ENCODE data around the gene CHD6. TPM values are rescaled to one million over a fixed set of nuclear protein-coding genes. Genes with fewer than 3 reads are reported as not detected.
"Not testable (repeated sequence)": the region's sequence is repeated elsewhere in the genome, so short reads cannot be mapped to it uniquely, and the experiment has no call there.

CHD6 gene
- total RNA-seq, 1 donor from 2014 or later = 36.8 TPM

DNA sequence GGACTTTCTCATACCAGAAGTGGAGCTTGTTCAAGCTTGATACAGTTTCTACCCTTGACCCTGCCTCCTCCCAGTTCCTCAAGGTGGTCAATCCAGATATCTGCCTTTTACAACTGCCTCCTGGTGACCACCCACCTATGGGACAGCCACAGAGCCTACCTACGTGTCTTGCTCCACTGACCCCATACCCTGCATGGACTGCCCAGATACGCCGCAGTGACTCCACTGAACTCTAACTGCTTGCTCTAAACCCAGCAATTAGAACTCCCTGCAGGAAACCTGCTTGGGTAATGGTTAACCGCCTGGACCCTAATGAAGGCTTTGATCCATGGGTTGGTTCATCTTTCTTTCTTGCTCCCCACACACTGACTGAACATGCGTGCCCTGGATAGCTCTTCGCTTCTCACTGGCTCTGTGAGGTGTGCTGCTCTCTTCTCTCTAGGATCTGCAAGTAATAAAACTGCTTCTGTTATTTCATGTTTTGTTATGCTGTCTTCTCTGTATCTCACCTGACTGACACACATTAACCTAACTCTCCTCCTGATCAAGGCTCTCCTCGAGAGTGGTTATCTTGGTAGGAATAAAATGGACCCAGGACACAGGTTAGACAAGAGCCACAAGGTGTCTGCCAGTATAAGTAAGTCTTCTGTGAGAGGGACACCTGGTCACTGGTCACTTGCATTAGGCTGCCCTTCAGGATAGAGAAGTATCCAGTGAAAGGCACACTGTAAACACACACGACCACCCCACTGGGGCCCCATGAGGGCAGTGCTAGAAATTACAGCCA lies 79.2 kb downstream of the CHD6 start:
- intact Hi-C loops (cut with micrococcal nuclease) = no loop called here
- DNase-seq (ENCODE audit: low spot score) = no peak
- Mint-ChIP-seq H3K27ac (no peak overlapping the region), H3K36me3 (ENCODE audit: low read depth) (peaks cover 4% of the 10 kb centered on the region), H3K4me1 (ENCODE audit: low read depth) (no peaks in the 10 kb centered on the region), H3K4me3 (no peak overlapping the region), H3K27me3 (ENCODE audit: insufficient read depth) (no peaks in the 10 kb centered on the region), H3K9me3 (peaks cover 11% of the 10 kb centered on the region)

DNA sequence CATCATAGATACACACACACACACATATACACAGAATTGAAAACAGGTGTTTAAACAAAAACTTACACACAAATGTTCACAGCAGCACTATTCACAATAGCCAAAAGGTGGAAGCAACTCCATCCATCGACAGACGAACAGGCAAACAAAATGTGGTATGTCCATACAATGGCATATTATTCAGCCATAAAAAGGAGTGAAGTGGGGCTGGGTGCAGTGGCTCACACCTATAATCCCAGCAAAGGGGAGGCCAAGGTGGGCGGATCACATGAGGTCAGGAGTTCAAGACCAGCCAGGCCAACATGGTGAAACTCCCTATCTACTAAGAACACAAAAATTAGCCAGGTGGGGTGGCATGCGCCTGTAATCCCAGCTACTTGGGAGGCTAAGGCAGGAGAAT lies 80.3 kb downstream of the CHD6 start:
- H3K9me3 Mint-ChIP-seq = peaks cover 11% of the 10 kb centered on the region
- H3K36me3 Mint-ChIP-seq (ENCODE audit: low read depth) = peaks cover 8% of the 10 kb centered on the region
- intact Hi-C loops (cut with micrococcal nuclease) = no loop called here
- H3K4me3 Mint-ChIP-seq = no peak overlapping the region
- no peak overlapping the region for H3K27ac Mint-ChIP-seq
- no peaks in the 10 kb centered on the region for H3K4me1 Mint-ChIP-seq (ENCODE audit: low read depth)
- no peak for DNase-seq (ENCODE audit: low spot score)
- no peaks in the 10 kb centered on the region for H3K27me3 Mint-ChIP-seq (ENCODE audit: insufficient read depth)

GRCh38 chr20:41535551-41535950 lies 82.6 kb downstream of the CHD6 start:
- H3K27me3 Mint-ChIP-seq (ENCODE audit: insufficient read depth); H3K4me3 Mint-ChIP-seq; H3K27ac Mint-ChIP-seq; DNase-seq (ENCODE audit: low spot score); intact Hi-C loops (cut with micrococcal nuclease); H3K4me1 Mint-ChIP-seq (ENCODE audit: low read depth): not testable (repeated sequence)
- Mint-ChIP-seq H3K9me3 (peaks cover 11% of the 10 kb centered on the region), H3K36me3 (ENCODE audit: low read depth) (peaks cover 16% of the 10 kb centered on the region)

GRCh38 chr20:41534842-41535241 lies 83.3 kb downstream of the CHD6 start:
- no peaks in the 10 kb centered on the region for H3K27me3 Mint-ChIP-seq (ENCODE audit: insufficient read depth)
- no peak for DNase-seq (ENCODE audit: low spot score)
- H3K4me3 Mint-ChIP-seq = no peak overlapping the region
- peaks cover 11% of the 10 kb centered on the region for H3K9me3 Mint-ChIP-seq
- H3K27ac Mint-ChIP-seq = no peak overlapping the region
- intact Hi-C loops (cut with micrococcal nuclease) = no loop called here
- no peaks in the 10 kb centered on the region for H3K4me1 Mint-ChIP-seq (ENCODE audit: low read depth)
- H3K36me3 Mint-ChIP-seq (ENCODE audit: low read depth) = peaks cover 16% of the 10 kb centered on the region

- H3K27ac Mint-ChIP-seq = no peak overlapping the region
- no peak for DNase-seq (ENCODE audit: low spot score)
- intact Hi-C loops (cut with micrococcal nuclease) = no loop called here
- peaks cover 18% of the 10 kb centered on the region for H3K36me3 Mint-ChIP-seq (ENCODE audit: low read depth)
- no peaks in the 10 kb centered on the region for H3K4me1 Mint-ChIP-seq (ENCODE audit: low read depth)
- H3K4me3 Mint-ChIP-seq = no peak overlapping the region
- peaks cover 10% of the 10 kb centered on the region for H3K9me3 Mint-ChIP-seq
- no peaks in the 10 kb centered on the region for H3K27me3 Mint-ChIP-seq (ENCODE audit: insufficient read depth)
These were observed 84.0 kb downstream of the CHD6 start for GRCh38 chr20:41534170-41534569.

GRCh38 chr20:41533537-41534136 lies 84.5 kb downstream of the CHD6 start:
- Mint-ChIP-seq H3K27me3 (ENCODE audit: insufficient read depth) (no peaks in the 10 kb centered on the region), H3K9me3 (peaks cover 7% of the 10 kb centered on the region), H3K27ac (no peak overlapping the region), H3K4me3 (no peak overlapping the region), H3K36me3 (ENCODE audit: low read depth) (peaks cover 16% of the 10 kb centered on the region), H3K4me1 (ENCODE audit: low read depth) (no peaks in the 10 kb centered on the region)
- DNase-seq (ENCODE audit: low spot score) = no peak
- intact Hi-C loops (cut with micrococcal nuclease) = no loop called here

GRCh38 chr20:41532935-41533334 lies 85.2 kb downstream of the CHD6 start:
- DNase-seq (ENCODE audit: low spot score) = no peak
- intact Hi-C loops (cut with micrococcal nuclease) = no loop called here
- H3K27ac Mint-ChIP-seq = peak overlapping the region; percentile 40
- H3K4me1 Mint-ChIP-seq (ENCODE audit: low read depth) = no peaks in the 10 kb centered on the region
- H3K4me3 Mint-ChIP-seq = no peak overlapping the region
- H3K9me3 Mint-ChIP-seq = peaks cover 6% of the 10 kb centered on the region
- H3K36me3 Mint-ChIP-seq (ENCODE audit: low read depth) = peaks cover 16% of the 10 kb centered on the region
- H3K27me3 Mint-ChIP-seq (ENCODE audit: insufficient read depth) = no peaks in the 10 kb centered on the region

DNA sequence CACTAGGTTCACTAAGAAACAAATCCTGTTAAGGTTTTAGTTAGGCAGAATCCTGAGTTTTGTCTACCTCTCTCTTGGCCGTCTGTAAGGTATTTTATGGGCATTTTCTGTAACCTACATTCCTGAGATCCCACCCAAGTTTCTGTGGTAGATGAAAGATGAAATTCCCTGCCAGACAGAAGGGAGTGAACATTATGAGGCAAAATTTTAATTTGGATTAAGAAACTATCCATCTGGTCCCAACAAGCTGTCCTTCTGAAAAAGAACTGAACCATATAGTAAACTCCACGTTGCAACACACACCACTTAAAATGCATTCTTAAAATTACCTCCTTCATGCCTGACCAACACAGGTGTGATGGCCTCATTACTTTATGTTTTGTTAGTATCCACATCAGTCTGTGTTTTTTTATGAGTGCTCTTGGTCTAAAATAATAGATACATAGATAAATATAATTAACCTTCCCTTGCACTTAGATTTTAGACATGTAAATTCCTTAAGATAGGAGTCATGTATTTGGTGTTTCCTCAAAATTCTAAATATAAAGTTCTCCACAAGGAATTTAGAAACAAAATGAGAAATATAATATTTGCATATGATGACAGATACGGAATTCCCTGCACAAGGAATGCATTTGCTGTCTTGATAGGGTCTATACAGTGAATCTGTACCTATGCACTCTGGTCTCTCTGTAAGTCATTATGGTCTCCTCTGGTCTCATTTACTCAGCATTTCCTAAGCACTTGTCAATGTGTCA lies 86.5 kb downstream of the CHD6 start:
- H3K9me3 Mint-ChIP-seq = no peaks in the 10 kb centered on the region
- no peaks in the 10 kb centered on the region for H3K27me3 Mint-ChIP-seq (ENCODE audit: insufficient read depth)
- no peak overlapping the region for H3K4me3 Mint-ChIP-seq
- no peak for DNase-seq (ENCODE audit: low spot score)
- peaks cover under 1% of the 10 kb centered on the region for H3K4me1 Mint-ChIP-seq (ENCODE audit: low read depth)
- intact Hi-C loops (cut with micrococcal nuclease) = no loop called here
- no peak overlapping the region for H3K27ac Mint-ChIP-seq
- H3K36me3 Mint-ChIP-seq (ENCODE audit: low read depth) = peaks cover 17% of the 10 kb centered on the region

DNA sequence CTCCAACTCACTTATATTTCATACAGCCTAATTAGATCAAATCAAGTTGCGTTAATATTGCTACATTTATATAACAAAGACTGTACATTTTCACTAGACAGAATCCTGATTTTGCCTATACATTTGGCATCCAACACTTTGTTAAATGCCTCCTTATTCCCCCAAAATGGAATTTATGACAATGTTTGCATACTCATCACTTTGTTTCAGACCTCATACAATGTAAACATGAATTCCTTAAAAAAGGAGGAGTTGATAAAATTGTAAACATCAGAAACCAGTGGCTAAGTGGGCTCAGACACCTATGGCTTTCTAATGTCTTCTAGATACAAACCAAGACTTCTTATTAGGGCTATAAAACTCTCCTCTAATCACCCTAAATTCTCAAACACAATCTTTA lies 87.3 kb downstream of the CHD6 start:
- DNase-seq (ENCODE audit: low spot score) = no peak
- no peak overlapping the region for H3K27ac Mint-ChIP-seq
- H3K36me3 Mint-ChIP-seq (ENCODE audit: low read depth) = peaks cover 17% of the 10 kb centered on the region
- no peaks in the 10 kb centered on the region for H3K9me3 Mint-ChIP-seq
- peaks cover 9% of the 10 kb centered on the region for H3K4me1 Mint-ChIP-seq (ENCODE audit: low read depth)
- no peaks in the 10 kb centered on the region for H3K27me3 Mint-ChIP-seq (ENCODE audit: insufficient read depth)
- no peak overlapping the region for H3K4me3 Mint-ChIP-seq
- intact Hi-C loops (cut with micrococcal nuclease) = no loop called here

- Mint-ChIP-seq H3K9me3 (no peaks in the 10 kb centered on the region), H3K4me1 (ENCODE audit: low read depth) (peaks cover 25% of the 10 kb centered on the region), H3K27me3 (ENCODE audit: insufficient read depth) (no peaks in the 10 kb centered on the region), H3K4me3 (no peak overlapping the region), H3K27ac (no peak overlapping the region), H3K36me3 (ENCODE audit: low read depth) (peaks cover 27% of the 10 kb centered on the region)
- no peak for DNase-seq (ENCODE audit: low spot score)
- intact Hi-C loops (cut with micrococcal nuclease) = no loop called here
These were observed 91.8 kb downstream of the CHD6 start for GRCh38 chr20:41526327-41526726.

GRCh38 chr20:41524980-41525613 lies 93.1 kb downstream of the CHD6 start:
- Mint-ChIP-seq H3K9me3 (no peaks in the 10 kb centered on the region), H3K27ac (no peak overlapping the region), H3K36me3 (ENCODE audit: low read depth) (peaks cover 22% of the 10 kb centered on the region), H3K27me3 (ENCODE audit: insufficient read depth) (no peaks in the 10 kb centered on the region), H3K4me1 (ENCODE audit: low read depth) (peaks cover 25% of the 10 kb centered on the region), H3K4me3 (no peak overlapping the region)
- intact Hi-C loops (cut with micrococcal nuclease) = no loop called here
- no peak for DNase-seq (ENCODE audit: low spot score)

GRCh38 chr20:41523857-41524256 lies 94.3 kb downstream of the CHD6 start:
- Mint-ChIP-seq H3K9me3 (no peaks in the 10 kb centered on the region), H3K36me3 (ENCODE audit: low read depth) (peaks cover 21% of the 10 kb centered on the region), H3K27me3 (ENCODE audit: insufficient read depth) (no peaks in the 10 kb centered on the region), H3K4me1 (ENCODE audit: low read depth) (peaks cover 25% of the 10 kb centered on the region), H3K27ac (no peak overlapping the region), H3K4me3 (no peak overlapping the region)
- DNase-seq (ENCODE audit: low spot score) = no peak
- intact Hi-C loops (cut with micrococcal nuclease) = no loop called here

- H3K27ac Mint-ChIP-seq = no peak overlapping the region
- DNase-seq (ENCODE audit: low spot score) = no peak
- no peak overlapping the region for H3K4me3 Mint-ChIP-seq
- H3K27me3 Mint-ChIP-seq (ENCODE audit: insufficient read depth) = no peaks in the 10 kb centered on the region
- no peaks in the 10 kb centered on the region for H3K4me1 Mint-ChIP-seq (ENCODE audit: low read depth)
- peaks cover 32% of the 10 kb centered on the region for H3K36me3 Mint-ChIP-seq (ENCODE audit: low read depth)
- no peaks in the 10 kb centered on the region for H3K9me3 Mint-ChIP-seq
- intact Hi-C loops (cut with micrococcal nuclease) = no loop called here
These were observed 104.3 kb downstream of the CHD6 start for GRCh38 chr20:41513829-41514228.
